Ramos (cell line): Measurements from ENCODE around the gene MYLK.

Source experiments
- in situ Hi-C: fragments of 300-500 bp; cut with MboI; formaldehyde crosslinking; loops from one replicate; pipeline ENCODE4 v1.14.3; 2022; ENCODE audit warnings: low sequenced_read_pairs; ENCODE audit not compliant: unreplicated experiment

The MYLK gene

DNA sequence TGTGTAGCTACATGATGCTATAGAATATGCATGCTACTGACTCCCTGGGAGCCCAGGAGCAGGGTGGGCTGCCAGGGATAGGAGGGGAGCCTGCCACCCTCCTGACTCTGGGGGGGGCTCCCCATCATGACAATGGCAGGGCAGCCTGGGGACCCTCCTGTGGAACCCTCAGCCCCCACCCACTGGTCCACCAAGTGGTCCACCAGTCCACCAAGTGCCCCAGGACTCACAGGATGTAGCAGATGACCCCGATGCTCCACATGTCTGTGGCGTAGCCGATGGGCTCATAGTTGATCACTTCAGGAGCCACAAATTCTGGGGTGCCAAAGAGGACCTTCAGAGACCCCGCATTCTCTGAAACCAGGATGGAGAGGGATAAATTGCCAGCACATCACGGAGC, 246.3 kb downstream of the MYLK start:
- in situ Hi-C loops: no loop called here

DNA sequence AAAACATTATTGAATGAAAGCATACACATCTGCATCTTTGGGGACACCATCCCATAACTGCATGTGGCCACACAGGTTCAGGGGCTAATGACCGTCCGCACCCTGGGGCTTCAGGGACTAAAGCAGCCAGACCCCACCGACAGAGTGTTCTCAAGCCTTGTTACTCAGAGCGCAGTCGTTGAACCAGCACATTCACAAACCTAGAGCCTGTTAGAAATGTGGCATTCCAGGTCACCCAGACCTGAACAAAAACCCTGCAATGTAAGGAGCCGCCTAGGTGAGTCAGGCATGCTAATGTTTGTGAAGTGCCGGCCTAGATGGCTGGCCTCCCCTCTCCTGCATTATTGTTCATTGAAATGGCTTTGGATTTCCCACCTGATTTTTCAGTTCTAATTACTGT, 247.0 kb downstream of the MYLK start:
- in situ Hi-C loops: no loop called here

DNA sequence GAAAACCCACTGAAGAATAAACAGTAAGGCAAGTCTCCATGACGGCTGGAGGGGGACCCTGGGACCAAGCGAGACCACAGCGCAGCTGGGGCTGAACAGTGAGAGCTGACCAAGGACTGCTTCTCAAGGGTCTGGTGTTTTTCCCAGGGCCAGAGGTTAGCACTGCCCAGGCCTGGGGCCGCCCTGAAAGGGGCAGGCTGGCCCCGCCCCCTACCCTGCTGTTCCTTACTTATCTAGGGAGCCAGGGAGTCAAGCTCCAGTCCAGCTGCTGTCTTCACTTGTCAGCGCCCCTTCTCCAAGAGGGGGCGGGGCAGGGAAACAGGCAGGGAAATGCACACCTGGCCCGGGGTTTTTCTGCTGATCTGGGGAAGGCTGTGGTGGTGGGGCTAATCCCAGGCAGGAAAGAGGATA, 247.7 kb downstream of the MYLK start:
- in situ Hi-C loops: no loop called here

DNA sequence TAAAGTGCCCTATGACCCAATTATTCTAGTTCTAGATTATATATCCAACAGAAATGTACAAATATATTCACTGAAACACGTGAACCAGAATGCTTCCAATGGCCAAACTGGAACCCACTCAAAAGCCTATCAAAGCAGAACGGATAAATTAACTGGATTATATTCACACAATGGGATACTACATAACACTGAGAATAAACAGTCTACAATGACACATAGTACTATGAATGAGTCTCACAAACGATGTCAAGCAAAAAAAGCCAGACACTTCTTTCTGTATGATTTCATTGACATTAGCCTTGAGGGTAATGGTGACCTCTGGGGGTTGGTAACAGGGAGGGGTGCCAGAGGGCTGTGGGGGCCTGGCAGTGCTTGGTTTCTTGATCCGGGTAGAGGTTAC, 248.4 kb downstream of the MYLK start:
- in situ Hi-C loops: no loop called here

DNA sequence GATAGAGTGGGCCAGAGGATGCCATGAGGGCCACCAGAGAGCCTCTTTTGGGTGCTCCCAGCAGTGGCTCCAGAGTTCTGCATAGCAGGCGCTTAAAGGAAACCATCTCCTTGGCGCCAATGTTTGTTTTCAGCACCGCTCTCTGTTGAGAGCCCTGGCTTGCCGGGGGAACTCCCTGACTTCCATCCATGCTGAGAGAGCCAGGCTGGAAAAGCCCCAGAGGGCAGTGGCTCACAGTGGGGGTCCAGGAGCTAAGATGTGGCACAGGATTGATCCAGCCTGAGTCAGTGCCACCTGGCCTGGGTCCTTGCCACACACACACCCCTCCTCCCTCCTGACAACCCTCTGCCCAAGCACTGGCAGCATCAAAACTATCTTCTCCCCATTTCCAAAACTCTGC, 248.9 kb downstream of the MYLK start:
- in situ Hi-C loops: no loop called here

DNA sequence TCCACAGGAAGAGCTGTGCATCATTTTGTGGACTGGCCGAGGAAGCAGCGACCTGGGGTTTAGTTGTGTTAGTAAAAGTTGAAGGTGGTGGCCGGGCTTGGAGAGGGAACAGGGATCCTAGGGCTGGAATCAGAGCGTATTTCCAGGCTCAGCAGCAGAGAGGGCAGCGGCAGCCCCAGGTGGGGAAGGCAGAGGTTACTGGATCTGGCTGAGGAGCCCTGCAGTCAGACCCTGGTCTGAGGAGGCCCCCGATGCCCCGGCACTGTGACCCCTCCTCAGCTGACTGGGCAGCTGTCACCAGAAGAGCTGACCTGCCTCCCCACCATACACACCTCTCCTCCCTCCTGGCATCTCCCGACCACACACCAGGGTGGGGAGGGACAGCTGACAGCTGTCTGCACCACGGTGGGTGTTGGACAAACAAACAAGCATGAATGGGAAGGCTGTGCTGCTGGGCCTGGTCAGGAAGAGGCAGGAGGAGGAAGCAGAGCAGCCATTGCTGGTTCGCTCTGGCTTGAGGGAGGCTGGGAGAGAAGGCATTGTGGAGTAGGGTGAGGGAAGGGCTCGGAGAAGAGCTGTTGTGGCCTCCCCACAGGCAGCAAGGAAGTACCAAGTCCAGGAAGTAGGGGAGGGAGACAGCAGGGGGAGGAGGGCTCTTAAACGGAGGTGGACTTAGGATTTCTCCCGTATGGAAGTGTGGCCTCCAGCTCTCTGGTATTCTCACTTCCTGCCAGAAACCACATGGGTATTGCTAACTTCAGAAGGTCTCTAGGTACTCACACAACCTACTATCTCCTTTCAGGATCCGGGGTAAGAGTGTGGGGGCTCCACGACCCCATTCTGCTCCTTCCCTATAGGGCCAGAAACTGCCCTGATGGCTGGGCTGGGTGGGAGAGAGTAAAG, 249.7 kb downstream of the MYLK start:
- in situ Hi-C loops: no loop called here

DNA sequence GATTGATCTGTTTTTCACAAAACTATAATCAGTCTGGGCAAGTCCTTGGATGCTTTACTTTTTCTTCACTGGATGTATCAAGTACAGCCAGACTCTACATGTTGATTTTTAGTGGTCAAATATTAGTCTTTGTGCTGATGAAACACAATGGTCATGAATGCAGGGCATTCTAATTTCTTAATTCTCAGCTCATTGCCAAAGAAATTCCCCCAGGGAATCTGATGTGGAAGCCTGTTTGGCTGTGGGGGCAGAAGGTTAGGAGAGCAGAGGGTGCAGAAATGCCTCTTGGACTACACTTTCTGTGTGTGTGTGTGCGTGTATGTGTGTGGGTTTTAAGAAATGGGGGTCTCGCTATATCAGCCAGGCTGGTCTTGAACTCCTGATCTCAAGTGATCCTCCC, 250.6 kb downstream of the MYLK start:
- in situ Hi-C loops: no loop called here

DNA sequence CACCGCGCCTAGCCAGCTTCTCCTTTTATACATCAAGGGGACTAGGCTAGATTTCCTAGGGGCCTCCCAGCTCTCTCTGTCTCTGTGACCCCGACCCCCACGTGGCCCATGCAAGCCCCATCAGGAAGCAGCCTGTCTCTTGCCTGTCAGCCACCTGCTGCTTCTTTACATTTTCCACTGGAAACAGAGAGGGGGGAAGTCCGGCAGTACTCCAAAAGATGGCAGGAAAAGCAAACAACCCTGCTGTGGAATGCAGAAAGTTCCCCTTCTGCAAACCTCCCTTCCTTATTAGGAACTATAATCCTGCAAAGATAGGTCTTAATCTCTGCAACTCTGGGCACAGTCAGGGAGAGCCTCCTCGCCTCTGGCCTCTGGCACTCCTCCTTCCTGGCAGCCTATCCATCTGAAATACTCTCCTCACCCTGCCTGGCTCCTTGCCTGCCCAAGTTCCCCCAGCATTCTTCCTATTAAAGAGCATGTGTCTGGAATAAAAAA, 251.9 kb downstream of the MYLK start:
- in situ Hi-C loops: no loop called here

DNA sequence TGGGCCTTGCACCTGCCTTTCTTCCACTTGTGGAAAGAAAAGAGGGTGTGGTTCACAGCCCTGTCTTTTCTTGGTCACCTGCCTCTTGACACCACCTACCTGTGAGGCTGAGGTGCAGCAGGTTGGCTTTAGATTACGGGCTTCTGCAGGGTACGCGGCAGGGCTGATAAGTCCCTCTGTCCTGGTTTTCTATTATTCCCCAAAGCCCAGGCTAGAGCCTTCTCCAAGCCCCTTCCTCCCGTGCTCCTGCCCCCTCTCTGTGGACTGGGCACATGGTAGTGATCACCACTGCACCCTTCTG, 254.4 kb downstream of the MYLK start:
- in situ Hi-C loops: no loop called here

DNA sequence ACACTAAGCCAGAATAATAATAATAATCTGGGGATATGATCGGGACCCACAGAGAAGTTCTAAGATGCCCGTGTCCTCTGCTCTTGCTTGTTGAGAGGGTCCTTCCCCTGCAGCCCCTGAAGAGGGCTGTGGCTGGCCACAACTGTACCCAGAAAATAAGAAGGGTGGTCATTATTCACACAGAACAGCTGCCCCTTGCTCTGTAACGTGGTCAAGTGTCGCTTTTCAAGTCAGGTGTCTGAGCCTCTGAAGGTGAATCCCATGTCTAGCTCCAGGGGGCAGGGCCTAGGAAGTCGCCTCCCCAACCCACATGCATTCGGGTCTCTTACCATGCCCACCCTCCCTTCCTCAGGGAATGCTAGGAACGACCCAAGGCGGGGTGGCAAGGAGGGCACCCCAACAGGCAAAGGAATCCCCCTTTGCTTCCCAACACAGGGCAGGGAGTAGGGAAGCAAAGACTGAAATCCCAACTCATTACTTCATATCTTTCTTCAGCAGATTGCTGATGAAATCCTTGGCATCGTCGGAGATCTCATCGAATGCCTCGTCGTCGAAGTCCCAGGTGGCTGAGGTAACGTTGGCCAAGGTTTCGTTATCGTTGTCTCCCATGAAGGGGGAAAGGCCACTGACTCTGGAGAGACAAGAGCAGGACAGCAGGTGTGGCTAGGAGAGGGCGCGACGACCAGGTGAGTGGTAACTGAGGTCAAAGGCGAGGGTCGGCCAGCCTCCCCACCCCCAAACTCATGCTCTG, 255.0 kb downstream of the MYLK start:
- in situ Hi-C loops: no loop called here

DNA sequence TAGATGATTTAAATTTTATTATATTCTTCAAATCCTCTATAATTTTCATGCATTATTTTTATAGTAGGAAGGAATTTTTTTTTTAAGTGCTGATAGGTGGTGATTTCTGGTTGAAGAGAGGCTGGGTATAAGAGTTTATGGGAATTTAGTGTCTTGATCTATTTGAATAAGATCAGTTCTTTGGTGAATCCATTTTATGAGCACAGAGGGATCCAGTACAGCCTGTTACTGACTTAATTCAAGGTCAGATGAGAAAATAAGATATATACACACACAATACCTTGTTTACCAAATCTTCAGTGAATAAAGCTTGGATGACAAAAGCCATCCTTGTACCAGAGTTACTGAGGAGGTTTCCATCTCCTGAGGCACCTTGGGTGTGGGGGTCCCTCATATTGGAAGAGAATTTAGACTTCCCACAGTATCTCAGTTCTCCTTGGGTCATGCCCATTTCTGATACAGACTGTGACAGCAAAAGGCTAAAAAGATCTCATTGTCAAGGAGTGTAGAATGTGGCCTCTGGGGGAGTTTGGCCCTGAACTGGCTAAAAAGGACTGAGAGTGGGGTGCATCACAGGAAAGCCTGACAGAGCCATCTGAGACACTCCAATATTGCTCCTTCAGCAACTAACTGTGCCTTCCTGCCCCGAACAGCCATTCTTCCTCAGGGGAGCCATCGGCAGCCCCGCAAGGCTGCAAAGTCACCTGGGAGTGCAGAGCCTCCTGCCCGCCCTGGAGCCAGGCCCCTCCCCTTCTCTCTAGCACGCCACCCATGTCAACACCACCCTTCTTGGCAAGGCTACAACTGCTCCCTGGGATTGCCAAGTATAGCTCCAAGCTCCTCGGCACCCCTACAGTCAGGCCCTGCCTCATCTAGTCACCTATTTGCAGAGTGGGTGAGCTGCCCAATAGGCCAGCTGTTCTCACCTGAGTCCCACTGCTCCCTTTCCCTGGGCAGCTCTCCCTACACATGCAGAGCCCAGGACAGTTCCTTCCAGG, 256.2 kb downstream of the MYLK start:
- in situ Hi-C loops: no loop called here

DNA sequence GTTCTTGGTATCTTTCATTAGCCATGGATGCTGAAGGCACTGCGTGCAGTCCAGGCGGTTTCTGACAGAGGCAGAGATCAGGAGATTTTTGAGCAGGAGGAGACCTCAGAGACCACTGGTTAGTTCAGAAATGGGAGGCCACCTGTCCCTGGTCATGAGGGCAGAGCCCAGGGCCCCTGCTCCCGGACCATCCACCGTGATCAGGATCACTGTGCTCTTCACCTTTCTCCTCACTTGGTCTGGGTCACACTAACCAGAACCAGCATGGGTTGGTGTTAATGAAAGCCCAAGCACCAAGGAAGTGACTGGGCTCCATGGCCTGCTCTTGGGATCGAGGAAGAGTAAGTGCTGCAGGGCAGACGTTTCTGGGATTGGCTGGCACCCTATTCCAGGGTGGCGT, 257.3 kb downstream of the MYLK start:
- in situ Hi-C loops: no loop called here

DNA sequence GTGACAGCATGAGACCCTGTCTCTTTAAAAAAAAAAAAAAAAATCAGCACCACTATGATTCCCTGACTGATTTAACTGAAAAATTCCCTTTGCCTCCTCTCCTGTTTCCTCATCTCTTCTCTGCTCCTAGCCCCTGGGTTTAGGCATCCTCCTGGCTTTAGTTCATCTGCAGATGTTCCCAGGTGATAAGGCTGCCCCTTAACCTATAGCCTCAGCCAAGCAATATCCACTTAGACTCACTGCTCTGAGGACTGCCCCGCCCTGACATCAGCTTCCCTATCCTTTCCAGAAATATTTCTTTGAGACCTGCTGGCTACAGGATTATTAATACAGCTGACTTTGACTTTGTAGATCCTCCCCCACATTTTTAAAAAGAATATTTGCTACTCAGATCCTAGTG, 259.8 kb downstream of the MYLK start:
- in situ Hi-C loops: no loop called here

DNA sequence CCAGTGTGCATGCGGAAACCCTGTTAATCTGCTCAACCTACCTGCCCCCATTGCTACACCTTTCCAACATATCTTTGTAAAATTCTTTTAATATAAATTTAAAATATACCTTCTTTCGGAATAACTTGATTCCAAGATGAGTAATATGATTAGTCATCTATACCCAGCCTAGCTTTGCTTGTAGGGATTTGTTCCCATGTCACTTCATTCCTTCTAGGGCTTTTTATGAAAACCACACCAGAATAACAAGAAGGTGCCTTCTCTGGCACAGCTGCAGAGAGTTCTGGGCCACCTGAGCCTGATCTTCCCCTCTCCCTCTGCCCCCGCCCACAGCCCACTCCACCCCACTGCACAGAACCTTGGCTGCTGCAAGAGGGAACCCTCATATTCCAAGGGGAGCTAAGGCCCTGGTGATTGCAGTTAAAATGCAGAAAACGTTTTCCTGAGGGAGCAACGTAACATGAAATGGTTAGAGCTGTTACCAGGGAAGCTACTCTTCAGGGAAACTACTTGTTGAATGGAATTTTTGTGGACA, 260.7 kb downstream of the MYLK start:
- in situ Hi-C loops: no loop called here

DNA sequence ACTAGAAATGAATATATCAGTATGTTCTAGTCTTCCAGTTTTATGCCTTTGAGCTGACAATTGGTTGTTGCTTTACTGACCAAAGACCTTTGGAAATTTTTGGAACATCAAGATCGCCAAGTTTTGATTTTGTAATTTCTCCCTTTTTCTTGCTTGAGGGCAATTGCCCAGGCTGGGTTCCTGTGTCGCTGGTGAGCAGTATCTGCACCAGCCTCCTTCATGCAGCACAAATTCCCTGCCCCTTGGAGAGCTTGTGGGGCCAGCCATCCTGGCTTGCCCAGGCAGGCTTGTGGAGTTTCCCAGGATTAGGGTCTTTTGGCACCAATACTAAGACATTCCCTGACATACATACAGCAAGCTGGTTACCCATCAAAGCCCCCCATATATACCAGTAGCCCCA, 261.4 kb downstream of the MYLK start:
- in situ Hi-C loops: no loop called here

DNA sequence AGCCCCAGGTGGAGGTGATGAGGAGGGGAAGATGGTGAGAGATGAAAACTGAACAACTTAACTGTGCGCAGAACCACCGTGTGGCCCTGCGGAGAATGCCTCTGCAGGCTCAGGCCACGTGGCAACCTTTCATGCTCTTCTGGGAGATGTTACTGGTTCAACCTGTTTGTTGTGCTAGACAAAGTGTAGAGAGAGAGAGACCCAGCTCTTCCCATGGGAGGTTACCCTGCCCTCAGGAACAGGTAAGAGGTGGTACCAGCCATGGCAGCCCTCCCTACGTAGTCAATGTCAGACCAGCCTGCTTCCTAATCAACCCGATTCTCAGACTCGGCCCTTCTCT, 262.3 kb downstream of the MYLK start:
- in situ Hi-C loops: no loop called here

DNA sequence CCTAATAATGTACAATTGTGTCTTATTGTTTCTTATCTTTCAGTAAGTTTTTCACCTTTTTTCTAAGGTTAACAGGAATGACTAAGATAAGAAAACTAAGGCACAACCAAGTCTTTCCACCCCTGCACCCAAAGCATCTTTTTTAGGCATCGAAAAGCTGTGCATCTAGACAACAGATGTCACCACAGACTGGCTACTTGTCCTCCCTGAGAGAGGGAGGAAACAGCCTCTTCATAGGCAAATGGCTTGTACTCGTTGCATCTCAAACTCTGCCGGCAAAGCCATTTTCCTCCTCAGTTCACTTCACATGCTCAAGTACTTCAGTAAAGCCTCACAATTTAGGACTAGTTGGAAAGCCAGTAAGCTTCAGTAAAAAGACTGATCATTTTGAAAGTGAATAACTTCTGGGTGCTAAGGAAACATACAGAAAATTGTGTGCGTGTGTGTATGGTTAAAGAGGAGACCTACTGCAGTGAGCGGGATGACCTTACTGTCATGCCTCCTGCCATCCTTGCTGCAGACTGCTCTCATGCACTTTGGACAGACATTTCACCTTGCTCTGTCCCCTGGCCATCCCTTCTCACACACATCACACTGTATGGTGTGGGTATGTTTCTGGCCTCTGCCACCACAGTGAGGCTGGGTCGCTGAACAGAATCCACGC, 262.8 kb downstream of the MYLK start:
- in situ Hi-C loops: no loop called here

DNA sequence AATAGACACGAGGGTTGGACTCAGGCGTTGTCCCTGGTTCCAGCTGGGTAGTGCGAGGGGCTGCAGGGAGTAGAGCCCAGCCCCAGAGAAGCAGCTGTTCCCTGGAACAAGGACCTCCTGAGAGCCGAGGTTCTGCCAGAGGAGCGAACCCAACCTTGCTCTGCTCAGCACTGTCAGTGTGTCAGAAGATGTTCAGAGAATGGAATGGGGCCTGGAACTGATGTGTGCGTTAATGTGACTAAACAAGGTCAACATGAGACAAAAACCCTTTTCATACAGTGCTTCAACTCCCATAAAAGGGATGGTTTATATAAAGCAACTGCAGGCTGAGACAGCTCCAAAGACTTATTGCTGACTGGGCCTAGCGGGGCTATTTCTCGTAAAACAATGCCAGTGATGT, 263.8 kb downstream of the MYLK start:
- in situ Hi-C loops: no loop called here

DNA sequence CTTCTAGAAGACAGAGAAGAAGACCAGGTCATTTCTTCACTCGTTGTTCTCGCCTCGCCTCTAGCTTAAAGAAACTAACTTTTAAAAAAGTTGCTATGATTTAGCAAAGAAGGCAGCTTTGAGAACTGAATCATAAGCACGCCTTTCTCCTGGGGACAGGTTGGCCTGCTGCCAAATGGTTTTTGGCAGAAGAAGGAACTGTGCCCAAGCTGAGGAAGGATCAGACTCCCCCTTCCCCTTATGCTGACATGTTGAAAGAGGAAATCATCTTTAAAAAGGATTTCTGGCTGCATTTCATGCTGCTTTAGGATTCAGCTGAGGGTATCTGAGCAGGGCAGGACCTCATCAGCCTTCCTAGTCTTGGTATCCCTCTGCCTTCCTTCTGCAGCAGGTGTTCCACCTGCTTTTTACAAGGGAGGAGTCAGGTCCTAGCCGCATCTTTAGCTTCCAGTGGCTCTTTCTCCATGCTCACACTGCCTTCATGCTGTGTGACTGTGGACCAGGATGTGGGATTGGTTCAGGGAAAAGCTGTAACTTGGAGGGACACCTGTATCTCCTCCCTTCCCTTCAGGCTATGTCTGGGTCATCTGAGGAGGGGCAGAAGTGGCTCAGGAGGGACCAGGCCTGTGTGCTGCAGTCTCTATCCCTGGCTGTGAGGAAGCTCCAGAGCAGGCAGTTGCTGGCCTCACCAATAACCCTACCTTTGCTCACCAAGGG, 265.2 kb downstream of the MYLK start:
- in situ Hi-C loops: no loop called here
